ENCODE results near the gene CALHM6.

The CALHM6 gene

DNA sequence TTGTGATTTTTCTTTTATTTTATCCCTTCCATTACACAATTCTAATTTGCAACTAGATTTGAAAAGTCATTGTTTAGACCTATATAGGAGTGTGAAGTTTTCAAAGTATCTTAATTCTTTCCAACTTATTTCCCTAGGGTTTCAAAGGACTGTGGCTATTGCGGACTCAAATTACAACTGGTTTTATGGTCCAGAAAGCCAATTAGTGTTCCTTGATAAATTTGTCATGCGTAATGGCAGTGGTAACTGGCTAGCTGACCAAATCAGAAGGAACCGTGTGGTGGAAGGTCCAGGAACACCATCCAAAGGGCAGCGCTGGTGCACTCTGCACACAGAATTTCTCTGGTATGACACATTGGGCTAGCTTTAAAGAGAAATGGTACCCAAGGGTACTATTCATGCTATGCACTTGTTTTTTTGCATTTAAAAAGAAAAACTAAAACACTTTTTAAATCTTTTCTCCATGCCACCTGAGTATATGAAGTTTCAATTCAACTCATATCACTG lies 27.9 kb upstream of the CALHM6 start:
- H3K79me2 ChIP-seq (ENCODE audit: insufficient read depth, low read length) = no peaks in the 10 kb centered on the region
- H3K9ac ChIP-seq (ENCODE audit: low read length) = no peak overlapping the region
- H4K20me1 ChIP-seq (ENCODE audit: low read depth, low read length) = no peaks in the 10 kb centered on the region
- H3K9me2 ChIP-seq (replicated peaks; ENCODE audit: insufficient read depth, low read length) = no peaks in the 10 kb centered on the region
- no peaks in the 10 kb centered on the region for H3K9me3 ChIP-seq (ENCODE audit: insufficient read depth, low read length)
- H3F3A ChIP-seq (ENCODE audit: insufficient read depth) = no peaks in the 10 kb centered on the region
- H3K27me3 ChIP-seq (ENCODE audit: low read length) = no peaks in the 10 kb centered on the region
- TF ChIP-seq CTCF (IDR thresholded peaks at IDR 0.05; ENCODE audit: insufficient read depth, low read length, poor library complexity, severe bottlenecking) = no peak
- no peak for TF ChIP-seq EZH2phosphoT487 (conservative IDR thresholded peaks at IDR 0.05; ENCODE audit: low read length)
- no peak overlapping the region for H3K4me3 ChIP-seq (ENCODE audit: insufficient read depth, low read length, poor library complexity, severe bottlenecking)
- no peak overlapping the region for H3K4me2 ChIP-seq (ENCODE audit: low read depth, low read length, poor library complexity, severe bottlenecking)
- H3K36me3 ChIP-seq (ENCODE audit: low read length) = no peaks in the 10 kb centered on the region
- H2AFZ ChIP-seq (ENCODE audit: low read depth, low read length, severe bottlenecking) = no peak overlapping the region
- no peak overlapping the region for H3K27ac ChIP-seq (ENCODE audit: low read depth, low read length)

DNA sequence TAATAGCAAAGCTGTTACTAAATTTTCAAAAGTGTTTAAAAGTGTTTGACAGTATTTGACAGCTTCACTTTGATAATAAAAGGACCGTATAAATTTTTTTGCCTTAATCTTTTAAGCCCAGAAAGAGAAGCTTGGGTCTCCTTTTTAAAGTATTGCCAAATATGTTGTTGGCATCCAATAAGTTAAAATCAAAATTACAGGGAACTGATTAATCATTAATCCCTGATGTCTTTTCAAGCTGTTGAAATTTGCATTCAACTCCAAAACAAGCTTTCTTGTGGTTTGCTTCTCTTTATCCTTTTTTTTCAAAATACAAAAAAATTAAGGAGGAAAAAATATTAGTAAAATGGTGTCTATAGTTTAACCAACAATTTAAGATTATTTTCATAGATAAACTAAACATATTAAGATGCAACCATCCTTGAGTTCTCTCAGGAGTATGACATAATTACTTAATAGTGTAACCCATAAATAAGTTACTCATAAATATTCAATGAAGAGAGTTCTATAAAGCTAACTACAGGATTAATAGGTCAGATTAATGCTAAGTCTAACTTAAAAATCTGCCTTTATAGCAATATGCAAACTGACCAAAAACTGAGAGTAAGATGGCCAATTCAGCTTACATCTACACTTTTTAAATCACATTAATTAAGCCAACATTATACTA lies 27.0 kb upstream of the CALHM6 start:
- Histone ChIP-seq H2AFZ (ENCODE audit: low read depth, low read length, severe bottlenecking) (no peak overlapping the region), H4K20me1 (ENCODE audit: low read depth, low read length) (no peaks in the 10 kb centered on the region), H3K4me3 (ENCODE audit: insufficient read depth, low read length, poor library complexity, severe bottlenecking) (no peak overlapping the region), H3K4me2 (ENCODE audit: low read depth, low read length, poor library complexity, severe bottlenecking) (no peak overlapping the region), H3K36me3 (ENCODE audit: low read length) (no peaks in the 10 kb centered on the region), H3F3A (ENCODE audit: insufficient read depth) (no peaks in the 10 kb centered on the region), H3K27me3 (ENCODE audit: low read length) (no peaks in the 10 kb centered on the region), H3K9me2 (replicated peaks; ENCODE audit: insufficient read depth, low read length) (no peaks in the 10 kb centered on the region), H3K79me2 (ENCODE audit: insufficient read depth, low read length) (no peaks in the 10 kb centered on the region), H3K9me3 (ENCODE audit: insufficient read depth, low read length) (no peaks in the 10 kb centered on the region), H3K9ac (ENCODE audit: low read length) (no peak overlapping the region), H3K27ac (ENCODE audit: low read depth, low read length) (no peak overlapping the region)
- TF ChIP-seq EZH2phosphoT487 (conservative IDR thresholded peaks at IDR 0.05; ENCODE audit: low read length) (no peak), CTCF (IDR thresholded peaks at IDR 0.05; ENCODE audit: insufficient read depth, low read length, poor library complexity, severe bottlenecking) (no peak)

GRCh38 chr6:116436586-116436985 lies 24.6 kb upstream of the CALHM6 start:
- Histone ChIP-seq H3K4me3 (ENCODE audit: insufficient read depth, low read length, poor library complexity, severe bottlenecking) (no peak overlapping the region), H3K27me3 (ENCODE audit: low read length) (no peaks in the 10 kb centered on the region), H3K9ac (ENCODE audit: low read length) (no peak overlapping the region), H3K79me2 (ENCODE audit: insufficient read depth, low read length) (no peaks in the 10 kb centered on the region), H3F3A (ENCODE audit: insufficient read depth) (no peaks in the 10 kb centered on the region), H4K20me1 (ENCODE audit: low read depth, low read length) (no peaks in the 10 kb centered on the region), H3K27ac (ENCODE audit: low read depth, low read length) (no peak overlapping the region), H3K9me2 (replicated peaks; ENCODE audit: insufficient read depth, low read length) (no peaks in the 10 kb centered on the region), H2AFZ (ENCODE audit: low read depth, low read length, severe bottlenecking) (no peak overlapping the region), H3K9me3 (ENCODE audit: insufficient read depth, low read length) (no peaks in the 10 kb centered on the region), H3K36me3 (ENCODE audit: low read length) (no peaks in the 10 kb centered on the region), H3K4me2 (ENCODE audit: low read depth, low read length, poor library complexity, severe bottlenecking) (no peak overlapping the region)
- TF ChIP-seq EZH2phosphoT487 (conservative IDR thresholded peaks at IDR 0.05; ENCODE audit: low read length) (no peak), CTCF (IDR thresholded peaks at IDR 0.05; ENCODE audit: insufficient read depth, low read length, poor library complexity, severe bottlenecking) (no peak)
